HFF-Myc (cell line): Measurements from ENCODE around the gene MSANTD2.

ENCODE experiments used
- DNase-seq: peaks from one replicate; pipeline ENCODE4 v3.0.0-alpha.2; 2011; ENCODE audit warnings: low read depth; ENCODE audit errors: extremely low read depth
- H3K4me3 ChIP-seq: replicated peaks from 2 replicates; pipeline ENCODE4 v1.5.1; 2011; ENCODE audit warnings: low read depth, mild to moderate bottlenecking, control low read depth, low read length
- CTCF ChIP-seq: IDR thresholded peaks from 2 replicates; pipeline ENCODE4 v1.5.1; 2012; ENCODE audit warnings: mild to moderate bottlenecking, low read depth, low read length, control low read depth; ENCODE audit errors: missing control alignments

MSANTD2 gene

GRCh38 chr11:124751391-124751740 is 48.8 kb downstream of the MSANTD2 start:
- no peak for DNase-seq
- H3K4me3 ChIP-seq, result no peak overlapping the region
- no peak for TF ChIP-seq CTCF

GRCh38 chr11:124749912-124750311 is 50.3 kb downstream of the MSANTD2 start:
- TF ChIP-seq CTCF, result no peak
- no peak overlapping the region for H3K4me3 ChIP-seq
- no peak for DNase-seq

GRCh38 chr11:124748481-124749343 is 51.5 kb downstream of the MSANTD2 start:
- TF ChIP-seq CTCF, result no peak
- DNase-seq, result no peak
- H3K4me3 ChIP-seq, result no peak overlapping the region

- DNase-seq, result no peak
- TF ChIP-seq CTCF, result no peak
- no peak overlapping the region for H3K4me3 ChIP-seq
Measured at GRCh38 chr11:124748100-124748418, 52.1 kb downstream of the MSANTD2 start.

- no peak for DNase-seq
- TF ChIP-seq CTCF, result no peak
- no peak overlapping the region for H3K4me3 ChIP-seq
Measured at GRCh38 chr11:124747406-124748099, 52.7 kb downstream of the MSANTD2 start.

- peak; percentile 9 for DNase-seq
- peak overlapping the region; percentile 49 for H3K4me3 ChIP-seq
- peak; percentile 41 for TF ChIP-seq CTCF
Measured at GRCh38 chr11:124746621-124747243, 53.5 kb downstream of the MSANTD2 start.
